Activated naive CD8-positive, alpha-beta T cell (primary cell): ENCODE results near the gene SLC20A1.
A peak's percentile ranks its signal among the peaks of the same experiment; 100 is the strongest.
"Not testable (repeated sequence)": the region's sequence is repeated elsewhere in the genome, so short reads cannot be mapped to it uniquely, and the experiment has no call there.

Experiments used
- H3K27ac Mint-ChIP-seq: one replicate; pipeline ENCODE4 v1.8.0; 2021; ENCODE audit warnings: mixed read lengths
- H3K27me3 Mint-ChIP-seq: one replicate; pipeline ENCODE4 v1.8.0; 2021; ENCODE audit warnings: mixed read lengths
- H3K36me3 Mint-ChIP-seq: one replicate; pipeline ENCODE4 v1.8.0; 2021; ENCODE audit warnings: mixed read lengths
- H3K4me1 Mint-ChIP-seq: one replicate; pipeline ENCODE4 v1.8.0; 2021; ENCODE audit warnings: low read depth, mixed read lengths
- H3K4me3 Mint-ChIP-seq: one replicate; pipeline ENCODE4 v1.8.0; 2021; ENCODE audit warnings: mild to moderate bottlenecking, mixed read lengths
- H3K9me3 Mint-ChIP-seq: one replicate; pipeline ENCODE4 v1.8.0; 2021; ENCODE audit warnings: low read depth, mixed read lengths

The SLC20A1 gene

DNA sequence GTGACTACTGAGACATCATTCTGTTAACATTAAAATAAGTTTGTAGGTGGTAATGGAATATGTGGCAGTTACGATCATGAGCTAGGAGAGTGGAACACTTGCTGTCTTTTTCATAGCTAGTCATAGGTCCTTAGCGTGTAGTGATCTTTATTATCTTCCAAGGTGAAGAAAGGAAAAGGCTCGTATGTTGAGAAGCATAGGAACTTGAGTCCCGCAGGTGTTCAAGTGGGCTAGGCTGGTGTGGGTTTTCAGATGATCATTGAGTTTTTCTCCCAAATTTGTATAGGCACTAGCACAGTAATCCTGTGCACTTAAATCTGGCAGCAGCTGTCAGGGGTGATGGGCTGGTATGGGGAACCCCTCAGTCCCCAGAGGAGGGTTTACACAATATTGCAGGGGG, 10.9 kb downstream of the SLC20A1 start:
- Mint-ChIP-seq H3K27ac (peak overlapping the region; percentile 7), H3K36me3 (peaks cover 22% of the 10 kb centered on the region), H3K4me1 (peaks cover 52% of the 10 kb centered on the region), H3K4me3 (no peak overlapping the region), H3K27me3 (no peaks in the 10 kb centered on the region), H3K9me3 (no peaks in the 10 kb centered on the region)

DNA sequence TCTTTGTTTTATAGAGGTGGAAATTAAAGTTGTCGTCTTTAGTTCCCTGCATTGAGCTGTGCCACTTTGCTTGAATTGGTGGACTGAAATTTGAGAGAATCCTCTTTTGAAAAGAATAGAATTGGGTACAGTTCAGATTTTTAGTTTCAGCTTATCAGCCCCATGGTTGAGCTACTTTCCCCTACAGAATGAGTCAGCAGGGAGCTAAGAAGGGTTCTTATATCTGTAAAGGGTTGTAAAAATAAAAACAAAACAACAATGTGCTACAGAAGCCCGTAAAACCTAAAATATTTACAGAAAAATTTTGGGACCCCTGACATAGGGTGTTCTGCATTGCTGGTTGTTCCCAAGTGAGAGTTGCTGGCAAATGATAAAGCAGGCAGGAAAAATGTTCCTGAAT, 12.6 kb downstream of the SLC20A1 start:
- no peaks in the 10 kb centered on the region for H3K9me3 Mint-ChIP-seq
- H3K4me3 Mint-ChIP-seq: no peak overlapping the region
- no peaks in the 10 kb centered on the region for H3K27me3 Mint-ChIP-seq
- H3K4me1 Mint-ChIP-seq: peaks cover 47% of the 10 kb centered on the region
- H3K36me3 Mint-ChIP-seq: peaks cover 15% of the 10 kb centered on the region
- peak overlapping the region; percentile 46 for H3K27ac Mint-ChIP-seq

DNA sequence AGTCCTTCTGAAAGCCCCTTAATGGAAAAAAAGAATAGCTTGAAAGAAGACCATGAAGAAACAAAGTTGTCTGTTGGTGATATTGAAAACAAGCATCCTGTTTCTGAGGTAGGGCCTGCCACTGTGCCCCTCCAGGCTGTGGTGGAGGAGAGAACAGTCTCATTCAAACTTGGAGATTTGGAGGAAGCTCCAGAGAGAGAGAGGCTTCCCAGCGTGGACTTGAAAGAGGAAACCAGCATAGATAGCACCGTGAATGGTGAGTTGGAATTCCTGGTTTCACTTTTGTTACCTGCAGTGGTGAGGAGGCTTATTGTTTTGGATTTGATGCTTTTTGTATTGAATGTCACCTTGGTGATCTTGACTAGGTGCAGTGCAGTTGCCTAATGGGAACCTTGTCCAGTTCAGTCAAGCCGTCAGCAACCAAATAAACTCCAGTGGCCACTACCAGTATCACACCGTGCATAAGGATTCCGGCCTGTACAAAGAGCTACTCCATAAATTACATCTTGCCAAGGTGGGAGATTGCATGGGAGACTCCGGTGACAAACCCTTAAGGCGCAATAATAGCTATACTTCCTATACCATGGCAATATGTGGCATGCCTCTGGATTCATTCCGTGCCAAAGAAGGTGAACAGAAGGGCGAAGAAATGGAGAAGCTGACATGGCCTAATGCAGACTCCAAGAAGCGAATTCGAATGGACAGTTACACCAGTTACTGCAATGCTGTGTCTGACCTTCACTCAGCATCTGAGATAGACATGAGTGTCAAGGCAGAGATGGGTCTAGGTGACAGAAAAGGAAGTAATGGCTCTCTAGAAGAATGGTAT, 13.3 kb downstream of the SLC20A1 start:
- Mint-ChIP-seq H3K4me3 (no peak overlapping the region), H3K9me3 (no peaks in the 10 kb centered on the region), H3K36me3 (peaks cover 12% of the 10 kb centered on the region), H3K4me1 (peaks cover 50% of the 10 kb centered on the region), H3K27ac (peak overlapping the region; percentile 46), H3K27me3 (no peaks in the 10 kb centered on the region)

DNA sequence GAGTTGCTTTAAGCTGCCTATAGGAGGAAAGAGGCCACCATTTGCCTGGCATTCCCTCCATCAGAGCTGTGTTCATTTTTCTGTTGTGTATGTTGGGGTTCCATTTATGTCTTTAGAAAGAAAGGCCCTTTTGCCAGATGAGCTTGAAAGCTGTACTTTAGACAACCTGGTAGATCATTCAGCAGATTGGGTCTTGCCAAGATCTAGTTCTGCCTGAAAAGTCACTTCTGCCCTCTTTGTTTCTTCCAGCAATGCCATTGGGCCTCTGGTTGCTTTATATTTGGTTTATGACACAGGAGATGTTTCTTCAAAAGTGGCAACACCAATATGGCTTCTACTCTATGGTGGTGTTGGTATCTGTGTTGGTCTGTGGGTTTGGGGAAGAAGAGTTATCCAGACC, 14.4 kb downstream of the SLC20A1 start:
- Mint-ChIP-seq H3K27ac (peak overlapping the region; percentile 5), H3K27me3 (no peaks in the 10 kb centered on the region), H3K9me3 (no peaks in the 10 kb centered on the region), H3K36me3 (peaks cover 11% of the 10 kb centered on the region), H3K4me1 (peaks cover 47% of the 10 kb centered on the region), H3K4me3 (peak overlapping the region; percentile 14)

DNA sequence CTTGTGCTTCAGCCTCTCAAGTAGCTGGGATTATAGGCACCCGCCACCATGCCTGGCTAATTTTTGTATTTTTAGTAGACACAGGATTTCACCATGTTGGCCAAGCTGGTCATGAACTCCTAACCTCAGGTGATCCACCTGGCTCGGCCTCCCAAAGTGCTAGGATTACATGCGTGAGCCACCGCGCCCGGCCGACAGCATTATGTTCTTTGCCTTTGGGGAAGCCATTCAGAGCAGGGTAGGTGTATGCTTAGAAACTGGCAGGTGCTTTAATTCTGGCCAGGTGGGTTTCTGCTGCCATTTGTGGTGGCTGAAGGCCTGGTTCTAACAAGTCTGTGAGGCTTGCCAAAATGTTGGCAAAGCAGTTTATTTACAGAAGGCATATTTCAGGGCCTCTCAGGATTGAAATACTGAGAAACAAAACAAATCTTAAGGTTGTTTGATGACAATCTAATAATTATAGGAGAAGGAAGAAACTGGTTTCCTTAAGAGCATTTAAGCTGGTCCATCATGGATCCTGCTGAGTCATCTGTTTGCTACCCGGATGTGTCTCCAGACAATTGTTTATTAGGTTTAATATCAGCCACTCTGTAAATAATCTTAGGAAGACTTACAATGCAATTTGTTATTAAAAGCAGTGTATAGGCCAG, 16.0 kb downstream of the SLC20A1 start:
- H3K36me3 Mint-ChIP-seq: peaks cover 14% of the 10 kb centered on the region
- H3K4me1 Mint-ChIP-seq: peaks cover 43% of the 10 kb centered on the region
- peak overlapping the region; percentile 28 for H3K27ac Mint-ChIP-seq
- H3K4me3 Mint-ChIP-seq: no peak overlapping the region
- no peaks in the 10 kb centered on the region for H3K9me3 Mint-ChIP-seq
- no peaks in the 10 kb centered on the region for H3K27me3 Mint-ChIP-seq

DNA sequence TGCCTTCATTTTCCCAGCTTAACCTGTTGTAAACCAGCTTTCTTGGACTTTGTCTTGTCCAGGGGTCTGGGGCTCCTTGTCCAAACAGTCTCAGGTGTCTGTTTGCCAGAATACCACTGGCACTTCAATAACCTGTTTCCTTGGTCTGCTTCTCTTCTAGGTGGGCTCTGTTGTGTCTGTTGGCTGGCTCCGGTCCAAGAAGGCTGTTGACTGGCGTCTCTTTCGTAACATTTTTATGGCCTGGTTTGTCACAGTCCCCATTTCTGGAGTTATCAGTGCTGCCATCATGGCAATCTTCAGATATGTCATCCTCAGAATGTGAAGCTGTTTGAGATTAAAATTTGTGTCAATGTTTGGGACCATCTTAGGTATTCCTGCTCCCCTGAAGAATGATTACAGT, 17.0 kb downstream of the SLC20A1 start:
- Mint-ChIP-seq H3K4me3 (no peak overlapping the region), H3K9me3 (no peaks in the 10 kb centered on the region), H3K4me1 (peaks cover 40% of the 10 kb centered on the region), H3K27me3 (no peaks in the 10 kb centered on the region), H3K36me3 (peaks cover 16% of the 10 kb centered on the region), H3K27ac (no peak overlapping the region)

DNA sequence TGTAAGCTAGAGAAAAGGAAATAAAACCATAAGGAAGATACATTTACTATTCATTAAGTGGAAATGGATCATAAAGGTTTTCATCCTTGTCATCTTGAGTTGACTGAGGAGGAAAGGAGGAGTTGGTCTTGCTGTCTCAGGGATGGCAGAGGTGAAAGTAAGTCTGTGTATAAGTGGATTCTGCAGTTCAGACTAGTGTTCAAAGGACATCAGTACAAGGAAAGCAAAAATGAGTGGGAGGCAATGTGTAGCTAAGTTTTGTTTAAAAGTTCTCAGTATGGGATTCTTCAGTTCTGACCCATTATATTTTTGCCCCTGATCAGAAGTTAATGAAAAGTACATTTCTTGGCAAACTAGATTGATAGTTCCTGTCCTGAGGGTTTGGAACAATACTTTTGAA, 18.9 kb downstream of the SLC20A1 start:
- Mint-ChIP-seq H3K4me1 (peaks cover 22% of the 10 kb centered on the region), H3K9me3 (no peaks in the 10 kb centered on the region), H3K27ac (peak overlapping the region; percentile 30), H3K27me3 (no peaks in the 10 kb centered on the region), H3K36me3 (peaks cover 16% of the 10 kb centered on the region), H3K4me3 (no peak overlapping the region)

DNA sequence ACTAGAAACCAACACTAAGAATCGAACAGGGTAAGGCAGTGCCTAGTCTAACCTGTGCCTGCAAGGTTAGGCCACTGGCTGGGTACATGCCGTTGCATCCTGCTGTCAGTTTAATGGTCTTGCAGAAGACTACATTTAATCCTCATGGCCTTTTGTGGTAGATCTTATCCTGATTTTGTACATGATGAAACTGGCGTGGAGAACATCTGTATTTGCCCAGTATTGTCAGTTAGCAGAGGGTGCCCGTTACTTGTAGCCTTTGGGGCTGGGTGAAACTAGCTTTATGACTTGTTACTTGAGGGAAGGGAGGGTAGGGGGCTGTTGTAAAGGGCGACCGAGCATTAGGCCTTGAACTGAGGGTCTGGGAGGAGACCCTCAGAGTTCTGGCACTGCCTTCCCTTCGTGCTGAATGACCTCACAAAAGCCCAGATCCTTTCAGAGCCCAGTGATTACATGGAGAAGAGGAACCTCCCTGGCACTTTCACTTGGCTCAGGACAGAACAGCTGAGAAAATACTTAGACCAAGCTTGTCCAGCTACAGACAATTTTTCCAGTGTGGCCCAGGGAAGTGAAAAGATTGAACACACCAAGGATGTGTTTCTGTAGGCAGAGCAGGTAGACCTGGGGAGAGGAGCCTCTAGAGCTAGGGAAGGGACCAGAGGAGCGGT, 19.5 kb downstream of the SLC20A1 start:
- Mint-ChIP-seq H3K27ac (no peak overlapping the region), H3K9me3 (no peaks in the 10 kb centered on the region), H3K4me3 (no peak overlapping the region), H3K36me3 (peaks cover 12% of the 10 kb centered on the region), H3K27me3 (no peaks in the 10 kb centered on the region), H3K4me1 (peaks cover 16% of the 10 kb centered on the region)

DNA sequence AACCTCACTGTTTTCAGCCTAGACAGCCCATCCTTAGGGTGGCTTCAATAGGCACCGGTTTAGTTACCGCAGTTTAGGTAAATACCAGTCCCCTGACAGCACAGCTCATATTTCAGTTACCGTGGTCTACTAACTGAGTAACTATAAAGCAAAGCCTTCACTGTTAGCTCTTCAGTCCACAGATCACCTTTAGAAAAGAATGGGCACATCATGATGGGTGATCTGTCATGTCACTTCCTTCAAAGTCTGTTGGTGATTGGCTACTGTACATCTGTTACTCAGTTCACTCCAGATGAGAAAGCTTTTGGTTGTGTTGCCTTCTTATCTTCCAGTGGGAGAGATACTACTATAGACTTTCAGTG, 21.0 kb downstream of the SLC20A1 start:
- Mint-ChIP-seq H3K4me3 (no peak overlapping the region), H3K9me3 (no peaks in the 10 kb centered on the region), H3K27ac (no peak overlapping the region), H3K36me3 (peaks cover 8% of the 10 kb centered on the region), H3K4me1 (peaks cover 6% of the 10 kb centered on the region), H3K27me3 (no peaks in the 10 kb centered on the region)

DNA sequence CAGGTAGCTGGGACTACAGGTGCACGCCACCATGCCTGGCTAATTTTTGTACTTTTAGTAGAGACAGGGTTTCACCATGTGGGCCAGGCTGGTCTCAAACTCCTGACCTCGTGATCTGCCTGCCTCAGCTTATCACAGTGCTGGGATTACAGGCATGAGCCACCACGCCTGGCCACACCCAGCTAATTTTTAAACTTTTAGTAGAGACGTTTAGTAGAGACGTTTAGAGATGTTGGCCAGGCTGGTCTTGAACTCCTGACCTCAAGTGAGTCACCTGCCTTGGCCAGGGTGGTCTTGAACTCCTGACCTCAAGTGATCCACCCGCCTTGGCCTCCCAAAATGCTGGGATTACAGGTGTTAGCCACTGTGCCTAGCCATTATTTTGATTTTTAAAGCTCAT, 21.8 kb downstream of the SLC20A1 start:
- H3K4me1 Mint-ChIP-seq, H3K27ac Mint-ChIP-seq, H3K4me3 Mint-ChIP-seq, H3K9me3 Mint-ChIP-seq, H3K36me3 Mint-ChIP-seq, H3K27me3 Mint-ChIP-seq: not testable (repeated sequence)

DNA sequence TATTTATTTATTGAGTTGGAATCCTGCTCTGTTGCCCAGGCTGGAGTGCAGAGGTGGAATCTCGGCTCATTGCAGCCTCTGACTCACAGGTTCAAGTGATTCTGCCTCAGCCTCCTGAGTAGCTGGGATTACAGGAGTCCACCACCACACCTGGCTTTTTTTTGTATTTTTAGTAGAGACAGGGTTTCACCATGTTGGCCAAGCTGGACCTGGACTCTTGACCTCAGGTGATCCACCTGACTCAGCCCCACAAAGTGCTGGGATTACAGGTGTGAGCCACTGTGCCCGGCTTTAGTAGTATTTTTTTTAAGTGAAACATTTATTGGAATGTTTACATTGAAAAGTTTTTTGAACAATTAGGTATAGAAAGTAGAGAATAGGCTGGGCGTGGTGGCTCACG, 23.9 kb downstream of the SLC20A1 start:
- Mint-ChIP-seq H3K36me3 (peaks cover 8% of the 10 kb centered on the region), H3K27ac (no peak overlapping the region), H3K4me3 (no peak overlapping the region), H3K9me3 (no peaks in the 10 kb centered on the region), H3K27me3 (peaks cover 2% of the 10 kb centered on the region), H3K4me1 (no peaks in the 10 kb centered on the region)

DNA sequence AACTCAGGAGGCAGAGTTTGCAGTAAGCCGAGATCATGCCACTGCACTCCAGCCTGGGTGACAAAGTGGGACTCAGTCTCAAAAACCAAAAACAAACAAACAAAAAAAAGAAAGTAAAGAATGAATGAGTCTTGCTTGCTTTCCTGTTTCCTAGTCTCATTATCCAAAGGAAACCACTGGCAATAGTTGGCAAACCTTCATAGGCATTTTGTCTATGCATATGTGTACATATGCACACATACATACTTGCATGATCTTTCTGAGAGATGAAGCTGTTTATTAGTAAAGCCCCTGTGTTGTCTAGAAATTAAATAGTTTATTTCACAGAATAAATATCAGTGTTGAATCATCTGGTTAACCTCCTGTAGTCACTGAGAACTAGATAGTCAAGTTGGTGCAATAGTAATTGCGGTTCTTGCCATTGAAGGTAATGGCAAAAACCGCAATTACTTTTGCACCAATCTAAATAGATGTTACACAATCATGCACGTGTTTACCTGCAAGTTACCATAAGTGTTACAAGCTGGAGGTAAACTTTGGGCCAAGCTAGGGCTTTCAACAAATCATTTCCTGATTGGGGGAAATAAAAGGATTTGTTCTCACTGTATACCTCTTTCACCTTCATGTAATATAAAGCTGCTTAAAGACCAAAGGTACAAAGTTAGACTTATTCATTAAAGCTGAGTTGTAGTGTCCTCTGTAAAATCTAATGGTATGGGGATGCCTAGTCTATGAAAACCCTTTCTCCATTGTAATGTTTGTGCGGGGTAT, 24.7 kb downstream of the SLC20A1 start:
- Mint-ChIP-seq H3K27me3 (peaks cover 4% of the 10 kb centered on the region), H3K27ac (no peak overlapping the region), H3K36me3 (peaks cover 4% of the 10 kb centered on the region), H3K9me3 (no peaks in the 10 kb centered on the region), H3K4me3 (no peak overlapping the region), H3K4me1 (no peaks in the 10 kb centered on the region)

DNA sequence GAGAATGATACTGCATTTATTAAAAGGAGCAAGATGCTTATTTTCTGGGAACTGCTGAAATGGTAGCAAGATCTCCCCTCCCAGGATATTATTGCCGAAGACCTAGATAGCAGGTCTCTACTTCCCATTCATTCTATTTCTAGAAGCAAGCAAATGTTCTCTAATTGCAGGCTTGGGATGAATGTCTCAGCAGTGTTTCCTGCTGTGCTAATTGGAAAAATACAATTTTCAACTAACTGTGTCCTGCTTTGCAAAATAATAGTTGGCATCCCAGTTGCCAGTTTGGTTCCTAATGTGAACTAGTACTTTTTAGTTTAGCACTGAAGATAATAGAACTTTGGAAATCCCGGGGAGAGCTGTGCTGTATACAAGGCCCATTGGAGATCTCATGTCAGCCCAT, 26.1 kb downstream of the SLC20A1 start:
- Mint-ChIP-seq H3K36me3 (peaks cover 2% of the 10 kb centered on the region), H3K27ac (no peak overlapping the region), H3K4me3 (no peak overlapping the region), H3K27me3 (peaks cover 4% of the 10 kb centered on the region), H3K4me1 (no peaks in the 10 kb centered on the region), H3K9me3 (no peaks in the 10 kb centered on the region)

DNA sequence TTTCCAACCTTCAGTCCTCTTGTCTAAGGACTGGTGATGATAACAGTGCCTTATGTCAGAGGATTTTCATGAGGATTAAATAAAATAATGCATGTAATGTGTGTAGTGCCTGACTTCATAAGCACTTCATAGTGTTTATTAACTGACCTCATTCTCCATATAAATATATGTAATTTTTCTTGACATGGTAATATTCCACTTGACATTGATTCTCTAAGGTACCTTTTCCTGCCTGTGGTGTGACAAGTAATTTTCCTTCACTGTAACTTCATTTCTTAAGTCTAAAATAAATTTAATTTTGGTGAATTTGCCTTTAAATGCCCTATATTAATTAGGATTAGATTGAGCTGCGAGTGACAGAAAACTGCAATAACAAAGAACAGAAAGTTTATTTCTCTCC, 27.3 kb downstream of the SLC20A1 start:
- peaks cover 4% of the 10 kb centered on the region for H3K27me3 Mint-ChIP-seq
- no peaks in the 10 kb centered on the region for H3K36me3 Mint-ChIP-seq
- H3K4me1 Mint-ChIP-seq: no peaks in the 10 kb centered on the region
- no peaks in the 10 kb centered on the region for H3K9me3 Mint-ChIP-seq
- H3K27ac Mint-ChIP-seq: no peak overlapping the region
- H3K4me3 Mint-ChIP-seq: no peak overlapping the region

DNA sequence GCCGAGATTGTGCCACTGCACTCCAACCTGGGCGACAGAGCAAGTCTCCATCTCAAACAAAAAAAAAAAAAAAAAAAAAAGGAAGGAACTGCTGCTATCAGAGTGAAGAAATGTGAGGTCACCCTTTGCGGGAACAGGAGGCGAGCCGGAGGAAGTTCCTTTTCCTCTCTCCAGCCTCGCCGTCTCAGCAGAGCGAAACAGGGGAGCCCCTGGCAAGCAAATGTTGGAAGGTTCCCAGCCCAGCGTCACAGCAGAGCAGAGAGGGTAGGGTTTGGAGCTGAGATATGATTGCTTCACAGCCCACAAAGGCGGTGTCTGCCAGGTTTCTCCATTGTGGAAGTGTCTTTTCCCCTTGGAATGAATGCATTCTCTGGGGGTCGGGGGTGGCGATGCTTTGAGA, 28.5 kb downstream of the SLC20A1 start:
- Mint-ChIP-seq H3K27me3 (peaks cover 4% of the 10 kb centered on the region), H3K9me3 (no peaks in the 10 kb centered on the region), H3K27ac (no peak overlapping the region), H3K4me3 (no peak overlapping the region), H3K36me3 (no peaks in the 10 kb centered on the region), H3K4me1 (no peaks in the 10 kb centered on the region)
